GM19351 (cell line): ENCODE measurements around the gene SLC4A5.
"Not testable (repeated sequence)": the region's sequence is repeated elsewhere in the genome, so short reads cannot be mapped to it uniquely, and the experiment has no call there.

Experiments used
- ATAC-seq: cut with Tn5 transposase; IDR thresholded peaks from one replicate; pipeline ENCODE4 v1.9.1; 2021; ENCODE audit warnings: mild to moderate bottlenecking, moderate library complexity; ENCODE audit not compliant: unreplicated experiment

SLC4A5 gene

DNA sequence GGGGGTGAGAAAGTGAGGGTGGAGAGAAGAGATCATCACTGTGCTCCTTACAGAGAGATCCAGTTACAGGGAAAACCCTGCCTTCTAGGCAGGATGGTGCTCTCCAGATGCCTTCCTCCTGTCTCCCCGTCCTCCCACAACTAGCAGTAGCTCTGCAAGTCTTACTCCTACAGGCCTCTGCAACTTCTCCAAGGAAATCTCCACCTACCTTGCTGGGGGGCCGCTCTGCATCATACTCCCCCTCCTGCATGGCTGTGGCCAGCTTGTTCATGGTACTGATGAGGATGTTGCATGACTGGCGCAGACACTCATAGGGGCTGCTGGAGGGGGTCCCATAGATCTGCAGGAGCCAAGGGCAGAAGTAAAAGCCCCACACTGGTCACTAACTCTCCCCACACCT, 22.8 kb upstream of the SLC4A5 start:
- ATAC-seq = no peak

GRCh38 chr2:74364533-74365505, 21.6 kb upstream of the SLC4A5 start:
- no peak for ATAC-seq

DNA sequence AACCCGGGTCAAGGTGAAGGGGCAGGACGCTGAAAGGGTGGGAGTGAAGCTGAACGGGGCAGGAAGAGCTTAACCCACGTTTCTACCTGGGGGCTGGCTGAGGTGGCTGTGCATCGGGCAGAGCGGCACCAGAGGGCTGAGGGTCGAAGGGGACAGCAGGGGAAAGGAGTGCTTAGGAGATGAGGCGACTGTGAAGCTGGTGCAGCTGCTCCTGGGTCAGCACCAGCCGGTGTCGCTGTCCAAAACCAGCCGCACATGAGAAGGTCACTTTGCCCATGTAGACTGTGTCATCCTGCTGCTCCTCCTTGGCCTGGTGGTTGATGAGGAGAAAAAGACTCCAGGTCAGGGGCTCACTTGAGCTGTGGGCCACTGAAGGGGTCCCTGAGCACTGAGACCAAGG, 18.1 kb upstream of the SLC4A5 start:
- no peak for ATAC-seq

- no peak for ATAC-seq
These were observed 14.4 kb upstream of the SLC4A5 start for GRCh38 chr2:74357627-74358026.

DNA sequence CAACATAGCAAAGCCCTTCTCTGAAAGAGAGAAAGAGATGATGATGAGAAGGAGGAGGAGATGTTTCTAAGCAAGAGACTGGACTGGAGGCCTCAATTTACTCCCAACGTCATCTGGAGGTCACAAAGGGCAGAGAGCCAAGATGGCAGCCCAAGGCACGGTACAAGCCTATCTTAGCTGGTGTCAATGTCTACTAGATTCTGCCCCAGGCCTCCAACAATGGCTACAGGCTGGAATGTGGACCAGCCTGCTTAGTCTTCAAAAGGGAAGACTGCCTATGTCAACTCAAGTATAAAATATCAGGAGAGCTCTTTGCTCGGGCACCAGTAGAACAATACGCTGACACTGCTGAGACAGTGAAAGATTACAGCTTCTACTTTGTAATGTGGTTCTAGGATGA, 6.7 kb upstream of the SLC4A5 start:
- no peak for ATAC-seq

GRCh38 chr2:74347742-74348141, 4.5 kb upstream of the SLC4A5 start:
- no peak for ATAC-seq

- ATAC-seq = no peak
These were observed 4.1 kb upstream of the SLC4A5 start for GRCh38 chr2:74347303-74347702.

DNA sequence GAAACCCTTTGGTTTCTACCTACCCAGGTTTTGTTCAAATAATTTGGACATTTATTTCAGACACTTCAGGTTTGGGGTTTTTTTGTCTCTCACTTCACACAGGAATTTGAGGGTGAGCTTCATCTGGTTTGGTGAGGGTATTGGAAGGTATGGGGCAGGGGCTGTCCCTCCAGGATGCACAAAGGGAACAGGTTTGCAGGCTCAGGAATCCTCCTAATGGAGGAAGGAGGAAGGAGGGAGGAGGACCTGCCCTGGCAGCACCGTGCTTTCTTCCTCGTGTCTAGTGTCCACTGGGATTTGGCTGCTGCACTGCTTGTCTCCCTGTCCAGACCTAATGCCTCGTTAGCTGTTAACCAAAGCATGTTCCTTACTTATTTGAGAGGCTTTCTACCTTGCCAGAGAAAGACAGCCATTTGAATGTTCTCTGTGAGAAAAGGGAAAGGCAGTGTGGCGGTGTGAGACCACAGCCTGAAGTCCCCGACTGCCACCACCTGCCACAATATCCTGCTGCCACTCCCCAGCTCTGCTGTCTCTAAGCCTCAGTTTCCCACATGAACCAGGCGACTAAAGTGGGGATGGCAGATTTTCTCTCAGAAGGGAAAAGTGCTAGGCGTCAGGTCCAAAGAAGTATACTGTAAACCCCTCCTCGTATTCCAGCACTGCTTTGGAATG, 2.2 kb upstream of the SLC4A5 start:
- no peak for ATAC-seq

DNA sequence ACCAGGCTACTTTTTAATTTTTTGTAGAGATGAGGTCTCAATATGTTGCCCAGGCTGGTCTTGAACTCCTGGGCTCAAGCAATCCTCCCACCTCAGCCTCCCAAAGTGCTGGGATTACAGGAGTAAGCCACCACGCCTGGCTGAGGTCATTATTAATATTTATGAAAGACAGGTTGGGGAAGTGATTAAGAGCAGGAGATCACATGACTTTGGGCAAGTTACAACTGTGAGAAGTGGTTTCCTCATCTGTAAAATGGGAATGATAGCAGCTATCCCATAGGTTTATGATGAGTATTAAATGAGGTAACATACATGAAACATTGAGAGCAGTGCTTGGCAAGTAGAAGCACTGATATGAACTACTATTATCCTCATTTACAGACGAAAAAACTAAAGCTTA, 7.0 kb downstream of the SLC4A5 start:
- not testable (repeated sequence) for ATAC-seq

- ATAC-seq = no peak
These were observed 8.3 kb downstream of the SLC4A5 start for GRCh38 chr2:74334931-74335333.

- no peak for ATAC-seq
These were observed 9.2 kb downstream of the SLC4A5 start for GRCh38 chr2:74333896-74334586.

DNA sequence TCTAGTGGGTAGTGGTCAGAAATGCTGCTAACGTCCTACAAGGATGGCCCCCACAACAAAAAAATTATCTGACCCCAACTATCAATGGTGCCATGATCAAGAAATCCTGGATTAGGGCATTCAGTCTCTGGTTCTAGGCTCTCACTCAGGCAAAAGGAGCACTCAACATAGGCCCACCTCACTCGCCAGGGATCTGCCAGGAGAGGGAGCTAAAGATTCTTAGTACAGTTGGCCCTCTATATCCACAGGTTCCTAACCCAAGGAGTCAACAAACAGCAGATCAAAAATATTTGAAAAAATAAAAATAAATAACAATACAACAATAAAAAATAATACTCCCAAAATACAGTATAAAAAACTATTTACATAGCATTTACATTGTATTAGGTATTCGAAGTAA, 10.0 kb downstream of the SLC4A5 start:
- ATAC-seq = no peak

- ATAC-seq = no peak
These were observed 10.6 kb downstream of the SLC4A5 start for GRCh38 chr2:74332550-74333174.

DNA sequence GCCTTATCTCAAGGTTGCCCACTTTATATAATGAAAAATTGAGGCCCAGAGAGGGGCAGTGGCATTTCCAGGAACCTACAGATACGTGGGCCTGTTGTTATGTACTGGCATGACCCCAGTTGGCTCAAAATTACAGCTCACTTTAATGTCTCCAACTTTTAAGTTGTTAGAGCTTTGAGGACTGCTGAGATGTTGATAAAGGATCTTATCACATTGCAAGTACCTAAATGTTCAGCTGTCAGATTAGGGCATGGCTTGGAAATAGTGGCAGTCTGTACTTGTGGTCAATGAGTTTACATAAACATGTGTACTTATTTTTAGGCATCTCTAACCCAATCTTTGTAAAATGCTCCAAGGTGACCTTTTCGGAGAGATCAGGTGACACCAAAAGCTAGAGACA, 14.6 kb downstream of the SLC4A5 start:
- ATAC-seq = no peak

- no peak for ATAC-seq
These were observed 15.1 kb downstream of the SLC4A5 start for GRCh38 chr2:74328074-74328473.

GRCh38 chr2:74327627-74328026, 15.6 kb downstream of the SLC4A5 start:
- no peak for ATAC-seq

DNA sequence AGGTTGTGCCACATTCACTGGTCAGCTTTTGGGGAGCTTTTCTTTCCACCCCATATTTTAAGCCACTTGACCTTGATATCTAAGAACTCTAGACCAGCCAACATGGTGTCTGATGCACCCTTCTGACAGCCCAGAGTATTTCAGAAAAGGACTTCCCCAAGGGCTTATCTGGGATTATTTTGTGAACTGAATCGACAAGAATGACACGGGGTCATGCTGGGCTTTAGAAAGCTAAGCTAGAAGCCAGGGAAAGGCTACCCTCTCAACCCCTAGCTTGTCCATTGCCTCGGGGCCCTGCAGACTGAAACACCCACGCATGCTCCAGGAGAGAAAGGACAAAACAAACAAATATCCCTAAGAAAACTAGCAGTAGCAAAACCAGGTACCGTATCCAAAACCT, 16.0 kb downstream of the SLC4A5 start:
- no peak for ATAC-seq

DNA sequence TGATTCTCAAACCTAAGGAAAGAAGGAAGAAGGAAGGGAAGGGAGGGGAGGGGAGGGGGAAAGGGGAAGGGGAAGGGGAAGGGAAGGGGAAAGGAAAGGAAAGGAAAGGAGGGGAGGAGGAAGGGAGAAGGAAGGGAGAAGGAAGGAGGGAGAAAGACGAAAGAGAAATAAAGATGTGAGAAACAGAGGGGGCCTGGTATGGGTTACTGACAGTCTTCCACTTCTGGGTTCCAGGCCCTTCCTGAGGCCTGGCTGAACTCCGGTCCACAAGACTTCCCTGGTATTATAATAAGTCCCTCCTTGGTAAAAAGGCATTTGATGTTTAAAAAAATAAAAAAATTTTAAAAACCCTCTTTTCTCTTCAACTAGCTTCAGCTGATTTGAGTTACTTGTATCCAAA, 17.4 kb downstream of the SLC4A5 start:
- ATAC-seq = no peak

GRCh38 chr2:74321737-74322136, 21.5 kb downstream of the SLC4A5 start:
- no peak for ATAC-seq

- ATAC-seq = no peak
These were observed 25.5 kb downstream of the SLC4A5 start for GRCh38 chr2:74317701-74318100.

DNA sequence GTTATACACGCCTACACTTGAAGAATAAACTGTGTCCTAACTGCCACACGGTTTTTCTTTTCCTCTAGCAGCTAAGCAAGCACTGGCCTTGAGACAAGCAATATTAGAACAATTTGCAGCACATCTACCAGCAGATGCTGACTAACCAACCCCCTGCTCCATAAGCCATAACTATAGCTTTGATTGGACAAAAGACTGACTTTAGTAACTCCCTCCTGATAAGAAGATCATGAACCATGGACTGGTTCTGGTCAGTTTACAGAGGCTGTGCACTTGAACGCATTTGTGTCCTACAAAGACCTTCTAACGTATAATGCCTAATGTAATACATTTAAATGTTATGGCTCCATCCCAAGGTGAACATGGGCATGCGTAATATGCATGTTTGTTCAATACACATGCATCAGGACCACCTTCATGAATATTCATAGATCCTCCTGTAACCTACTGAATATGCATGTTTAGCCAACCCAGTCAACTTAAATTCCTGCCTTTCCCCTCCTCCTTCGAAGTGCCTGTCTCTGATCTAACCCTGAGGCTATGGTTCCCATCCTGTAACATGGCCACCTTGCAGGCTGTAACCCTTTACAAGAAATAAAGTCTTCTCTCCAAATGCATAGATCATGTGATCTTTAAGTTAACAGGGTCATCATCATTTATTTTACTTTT, 26.5 kb downstream of the SLC4A5 start:
- ATAC-seq = no peak
